ENCODE data around the gene CACNA1A. TPM values are rescaled to one million over a fixed set of nuclear protein-coding genes. Genes with fewer than 3 reads are reported as not detected.

The CACNA1A gene
- total RNA-seq, 2 donors from 2014 or later, result 0.77 TPM; not detected in 1

DNA sequence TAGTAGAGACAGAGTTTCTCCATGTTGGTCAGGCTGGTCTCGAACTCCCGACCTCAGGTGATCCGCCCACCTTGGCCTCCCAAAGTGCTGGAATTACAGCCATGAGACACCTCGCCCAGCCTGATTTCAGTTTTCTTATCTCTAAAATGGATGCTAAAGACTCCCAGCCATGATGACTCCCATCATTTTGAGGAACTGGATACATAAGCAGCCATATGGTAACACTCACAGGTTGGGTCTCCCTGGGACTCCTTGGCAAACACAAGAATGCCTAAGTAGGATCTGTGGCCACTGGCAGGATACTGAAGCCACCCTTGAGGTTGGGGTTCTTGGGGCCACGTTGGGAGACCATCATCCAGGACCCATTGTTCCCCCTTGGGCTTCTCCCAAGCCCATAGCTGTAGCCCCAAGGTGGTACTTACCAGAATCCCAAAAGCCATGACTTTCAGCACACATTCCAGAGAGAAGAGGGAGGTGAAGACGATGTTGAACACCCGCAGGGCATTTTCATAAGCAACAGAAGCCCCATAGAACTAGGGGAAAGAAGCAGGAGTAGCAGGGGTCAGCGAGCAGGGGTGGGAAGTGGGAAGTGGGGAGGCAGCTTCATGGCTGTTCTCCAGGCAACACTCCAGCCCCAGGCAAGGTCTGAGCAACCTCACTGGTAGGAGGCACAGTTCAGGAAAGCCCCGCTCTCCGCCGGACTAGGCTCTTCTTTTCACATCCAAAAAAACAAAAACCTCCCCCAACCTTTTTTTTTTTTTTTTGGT lies 253.5 kb downstream of the CACNA1A start:
- no peaks in the 10 kb centered on the region for H3K9me3 ChIP-seq (ENCODE audit: control insufficient read depth, low read length, poor library complexity, severe bottlenecking)
- Mint-ChIP-seq H3K36me3 (ENCODE audit: low read depth) (peaks cover 4% of the 10 kb centered on the region), H3K4me1 (peaks cover 2% of the 10 kb centered on the region), H3K27me3 (peaks cover 27% of the 10 kb centered on the region), H3K4me3 (no peak overlapping the region), H3K27ac (no peak overlapping the region)
- no peak for DNase-seq
- no peak for ATAC-seq

DNA sequence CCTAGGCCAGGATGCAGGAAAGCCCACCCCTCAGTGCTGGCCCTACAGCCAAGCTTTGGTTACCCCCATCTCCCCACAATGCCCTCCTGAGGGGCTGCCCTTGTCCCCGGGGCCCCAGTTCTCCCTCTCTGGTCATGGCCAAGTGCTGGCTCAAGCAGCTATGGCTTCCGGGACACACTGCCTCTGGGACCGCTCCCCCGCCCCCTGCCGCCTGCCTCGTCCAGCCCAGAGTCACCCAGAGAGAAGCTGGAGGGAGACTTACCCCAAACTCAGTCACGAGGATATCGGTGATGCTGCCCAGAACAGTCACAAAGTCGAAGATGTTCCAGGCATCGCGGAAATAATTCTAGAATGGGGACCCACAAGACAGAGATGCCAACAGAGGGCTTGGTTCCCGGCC lies 261.4 kb downstream of the CACNA1A start:
- DNase-seq (no peak), ATAC-seq (no peak)

DNA sequence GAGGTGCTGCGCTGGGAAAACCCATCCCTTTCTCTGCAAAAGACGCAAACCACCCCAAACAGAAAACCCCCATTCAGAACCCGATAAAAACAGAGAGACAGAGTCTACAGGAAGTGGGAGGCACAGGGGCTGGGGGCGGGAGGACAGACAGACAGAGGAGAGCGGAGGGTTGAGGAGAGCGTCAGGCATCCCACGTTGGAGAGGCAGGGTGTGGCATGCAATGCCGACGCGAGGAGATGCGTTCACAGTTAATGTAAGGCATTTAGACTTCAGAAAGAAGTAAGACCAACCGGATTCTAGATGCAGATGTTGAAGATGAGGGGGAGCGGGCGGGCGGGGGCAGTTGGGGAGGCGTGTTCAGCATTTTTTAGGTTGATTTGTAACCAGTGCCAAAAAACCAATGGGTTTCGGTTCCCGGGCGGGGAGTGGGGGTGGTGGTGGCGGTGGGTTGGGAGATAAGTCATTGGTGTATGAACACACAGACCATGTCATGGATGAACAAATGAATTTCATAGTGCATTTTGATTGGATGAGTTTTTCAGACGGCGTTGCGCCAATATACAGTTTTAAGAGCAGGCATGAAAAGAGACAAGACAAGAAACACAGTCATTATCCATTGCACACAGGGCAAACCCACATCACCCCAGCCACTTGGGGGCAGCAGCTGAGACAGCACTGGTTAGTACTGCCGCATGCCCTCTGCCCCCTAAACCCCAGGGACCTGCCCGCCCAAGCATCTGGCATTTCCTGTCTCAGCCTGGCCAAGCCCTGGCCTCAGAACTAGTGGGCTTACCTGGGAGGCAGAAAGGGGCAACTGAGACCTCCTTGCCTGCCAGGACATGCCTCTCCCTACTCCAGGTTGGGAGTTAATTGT lies 264.8 kb downstream of the CACNA1A start:
- H3K27ac Mint-ChIP-seq, result peak overlapping the region; percentile 75
- H3K9me3 ChIP-seq (ENCODE audit: control insufficient read depth, low read length, poor library complexity, severe bottlenecking), result no peaks in the 10 kb centered on the region
- peaks cover 9% of the 10 kb centered on the region for H3K27me3 Mint-ChIP-seq
- H3K4me3 Mint-ChIP-seq, result peak overlapping the region; percentile 86
- H3K4me1 Mint-ChIP-seq, result peaks cover 19% of the 10 kb centered on the region
- peak; percentile 76 for ATAC-seq
- H3K36me3 Mint-ChIP-seq (ENCODE audit: low read depth), result peaks cover 2% of the 10 kb centered on the region
- no peak for DNase-seq

More for the DNA sequence above, 261.4 kb downstream of the CACNA1A start:
- H3K4me1 Mint-ChIP-seq, result peaks cover 16% of the 10 kb centered on the region
- H3K27ac Mint-ChIP-seq, result no peak overlapping the region
- no peaks in the 10 kb centered on the region for H3K9me3 ChIP-seq (ENCODE audit: control insufficient read depth, low read length, poor library complexity, severe bottlenecking)
- no peak overlapping the region for H3K4me3 Mint-ChIP-seq
- H3K27me3 Mint-ChIP-seq, result peaks cover 9% of the 10 kb centered on the region
- no peaks in the 10 kb centered on the region for H3K36me3 Mint-ChIP-seq (ENCODE audit: low read depth)

DNA sequence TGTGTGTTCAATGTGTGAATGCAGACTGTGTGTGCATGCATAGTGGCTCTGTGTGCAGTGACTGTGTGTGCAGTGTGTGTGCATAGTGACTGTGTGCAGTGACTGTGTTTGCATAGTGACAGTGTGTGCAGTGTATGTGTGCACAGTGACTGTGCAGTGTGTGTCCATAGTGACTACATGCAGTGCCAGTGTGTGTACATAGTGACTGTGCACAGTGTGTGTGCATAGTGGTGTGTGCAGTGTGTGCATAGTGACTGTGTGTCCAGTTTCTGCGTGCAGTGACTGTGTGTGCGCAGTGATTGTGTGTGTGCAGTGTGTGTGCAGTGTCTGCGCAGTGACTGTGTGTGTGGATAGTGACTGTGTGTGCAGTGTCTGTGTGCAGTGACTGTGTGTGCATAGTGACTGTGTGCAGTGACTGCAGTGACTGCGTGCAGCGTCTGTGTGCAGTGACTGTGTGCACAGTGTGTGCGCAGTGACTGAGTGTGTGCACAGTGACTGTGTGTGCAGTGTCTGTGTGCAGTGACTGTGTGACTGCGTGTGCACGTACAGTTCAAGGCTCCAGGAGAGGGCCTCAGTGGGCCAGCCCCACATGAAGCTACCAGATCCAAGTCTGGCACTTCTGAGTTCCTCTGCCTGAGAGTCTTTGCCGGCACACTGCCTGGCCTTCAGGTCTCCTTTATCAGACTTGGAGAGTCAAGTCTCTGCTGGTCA lies 265.8 kb downstream of the CACNA1A start:
- no peak for ATAC-seq

DNA sequence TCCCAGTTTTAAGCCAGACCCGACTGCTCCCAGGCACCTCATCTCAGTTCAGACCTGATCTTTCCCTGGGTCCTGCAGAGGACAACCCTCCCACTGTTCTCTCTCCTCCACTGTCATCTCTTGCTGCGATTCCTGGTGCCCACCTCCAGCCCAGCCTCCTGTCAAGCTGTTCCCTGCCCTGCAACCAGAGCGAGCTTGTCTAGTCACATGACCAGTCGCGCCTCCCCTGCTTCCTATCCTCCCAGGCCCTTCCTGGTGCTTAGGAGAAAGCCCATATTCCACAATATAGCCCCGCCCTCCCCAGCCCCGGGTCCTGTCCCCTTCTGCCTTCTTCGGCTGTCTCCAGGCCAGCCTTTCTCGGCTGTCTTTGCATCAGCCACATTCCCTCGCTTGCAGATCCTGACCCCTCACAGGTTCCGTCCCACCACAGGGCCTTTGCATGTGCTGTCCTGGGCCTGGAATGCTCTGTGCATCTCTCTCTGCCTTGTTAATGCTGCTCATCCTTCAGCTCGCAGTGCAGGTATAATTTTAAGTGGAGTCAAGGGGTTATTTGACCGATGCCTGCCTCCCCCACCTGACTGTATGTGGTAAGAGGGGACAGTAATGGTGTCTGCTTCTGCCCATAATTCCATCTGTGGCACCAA lies 267.3 kb downstream of the CACNA1A start:
- Mint-ChIP-seq H3K4me3 (no peak overlapping the region), H3K4me1 (peaks cover 30% of the 10 kb centered on the region), H3K27me3 (peaks cover 9% of the 10 kb centered on the region), H3K36me3 (ENCODE audit: low read depth) (peaks cover 4% of the 10 kb centered on the region), H3K27ac (peak overlapping the region; percentile 79)
- ATAC-seq, result no peak
- no peak for DNase-seq
- H3K9me3 ChIP-seq (ENCODE audit: control insufficient read depth, low read length, poor library complexity, severe bottlenecking), result no peaks in the 10 kb centered on the region

More for the DNA sequence above, 265.8 kb downstream of the CACNA1A start:
- H3K9me3 ChIP-seq (ENCODE audit: control insufficient read depth, low read length, poor library complexity, severe bottlenecking), result no peaks in the 10 kb centered on the region
- no peak for DNase-seq
- H3K36me3 Mint-ChIP-seq (ENCODE audit: low read depth), result peaks cover 3% of the 10 kb centered on the region
- peaks cover 19% of the 10 kb centered on the region for H3K4me1 Mint-ChIP-seq
- H3K27ac Mint-ChIP-seq, result peak overlapping the region; percentile 37
- H3K4me3 Mint-ChIP-seq, result peak overlapping the region; percentile 86
- peaks cover 9% of the 10 kb centered on the region for H3K27me3 Mint-ChIP-seq

DNA sequence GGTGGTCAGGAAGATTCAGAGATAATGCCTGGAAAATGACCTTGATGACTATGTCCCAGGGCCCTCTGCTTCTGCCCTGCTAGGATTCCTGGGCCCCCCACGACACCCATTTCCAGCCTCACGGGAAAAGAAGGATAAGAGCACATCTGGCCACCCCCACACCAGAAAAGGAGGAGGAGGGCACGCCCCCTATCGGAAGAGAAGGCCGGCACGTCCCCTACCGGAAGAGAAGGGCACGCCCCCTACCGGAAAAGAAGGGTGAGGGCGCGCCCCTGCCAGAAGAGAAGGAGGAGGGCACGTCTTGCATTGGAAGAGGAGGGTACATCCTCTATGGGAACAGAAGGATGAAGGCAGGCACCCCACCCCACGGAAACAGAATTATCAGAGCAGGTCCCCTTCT lies 271.8 kb downstream of the CACNA1A start:
- Mint-ChIP-seq H3K27me3 (peaks cover 6% of the 10 kb centered on the region), H3K4me3 (peak overlapping the region; percentile 57), H3K36me3 (ENCODE audit: low read depth) (peaks cover 7% of the 10 kb centered on the region), H3K27ac (peak overlapping the region; percentile 35), H3K4me1 (peaks cover 18% of the 10 kb centered on the region)
- H3K9me3 ChIP-seq (ENCODE audit: control insufficient read depth, low read length, poor library complexity, severe bottlenecking), result no peaks in the 10 kb centered on the region
- ATAC-seq (peak; percentile 86), DNase-seq (peak in 2 of 3 donors; percentile 32 to 52)

DNA sequence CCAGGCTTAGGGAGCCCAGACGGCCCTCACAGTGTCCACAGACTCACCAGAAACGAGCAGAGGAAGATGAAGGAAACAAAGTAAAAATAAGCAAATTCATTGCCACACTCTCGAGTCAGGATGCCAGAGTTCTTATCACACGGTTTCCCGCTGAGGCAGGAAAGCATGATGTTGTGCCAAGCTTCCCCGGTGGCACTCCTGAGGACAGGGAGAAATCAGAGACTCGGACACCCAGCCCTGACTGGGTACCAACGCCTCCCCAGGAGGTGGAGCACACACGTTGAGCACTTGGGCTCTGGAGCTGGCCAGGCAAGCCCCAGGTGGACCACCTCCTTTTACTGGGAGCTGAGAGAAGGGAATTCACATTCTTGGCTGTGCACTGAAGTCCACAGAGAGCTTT lies 274.6 kb downstream of the CACNA1A start:
- H3K9me3 ChIP-seq (ENCODE audit: control insufficient read depth, low read length, poor library complexity, severe bottlenecking), result no peaks in the 10 kb centered on the region
- Mint-ChIP-seq H3K27me3 (peaks cover 16% of the 10 kb centered on the region), H3K36me3 (ENCODE audit: low read depth) (peaks cover 5% of the 10 kb centered on the region), H3K4me3 (no peak overlapping the region), H3K4me1 (peaks cover 16% of the 10 kb centered on the region), H3K27ac (no peak overlapping the region)
- DNase-seq (no peak), ATAC-seq (no peak)

DNA sequence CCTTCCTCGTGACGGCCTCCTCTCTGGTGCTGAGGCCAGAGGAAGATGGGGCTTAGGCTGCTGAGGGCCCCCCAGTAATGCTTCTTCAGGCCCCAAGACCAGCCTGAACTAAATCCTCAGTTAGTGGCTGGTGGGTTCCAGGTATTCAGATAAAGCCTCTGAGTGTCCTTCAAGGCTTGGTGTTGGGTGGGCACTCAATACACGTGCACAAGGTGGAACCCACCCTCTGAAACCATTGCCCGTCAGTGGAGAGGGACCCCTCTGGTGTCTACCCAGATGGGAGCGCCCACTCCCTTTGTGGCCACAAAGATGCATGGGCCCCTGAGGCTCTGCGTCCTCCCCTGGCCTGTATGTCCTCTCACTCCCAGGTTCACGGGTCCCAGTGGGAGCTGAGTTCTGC lies 277.0 kb downstream of the CACNA1A start:
- no peak for DNase-seq
- H3K36me3 Mint-ChIP-seq (ENCODE audit: low read depth), result peaks cover 2% of the 10 kb centered on the region
- ATAC-seq, result no peak
- no peaks in the 10 kb centered on the region for H3K9me3 ChIP-seq (ENCODE audit: control insufficient read depth, low read length, poor library complexity, severe bottlenecking)
- H3K4me3 Mint-ChIP-seq, result no peak overlapping the region
- H3K27ac Mint-ChIP-seq, result no peak overlapping the region
- peaks cover 23% of the 10 kb centered on the region for H3K27me3 Mint-ChIP-seq
- peaks cover 5% of the 10 kb centered on the region for H3K4me1 Mint-ChIP-seq

DNA sequence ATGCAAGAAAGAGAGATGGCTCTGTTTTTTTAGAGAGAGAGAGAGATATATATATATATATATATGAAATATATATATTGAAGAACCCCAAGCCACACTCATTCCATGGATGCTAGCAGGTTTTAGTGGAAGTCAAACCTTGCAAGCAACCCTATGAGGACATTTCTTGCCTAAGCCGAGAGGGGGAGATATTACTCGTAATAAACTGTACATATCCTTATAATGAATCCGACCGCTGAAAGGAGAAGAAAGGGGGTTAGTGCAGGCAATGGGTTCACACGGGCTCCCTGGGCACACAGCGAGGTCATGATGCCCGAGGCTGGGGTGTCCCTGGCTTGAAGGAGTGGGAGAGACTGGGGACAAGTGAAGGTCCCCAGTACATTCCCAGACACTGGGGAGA lies 277.7 kb downstream of the CACNA1A start:
- ATAC-seq, result no peak
- Mint-ChIP-seq H3K4me1 (peaks cover 5% of the 10 kb centered on the region), H3K4me3 (no peak overlapping the region), H3K27ac (no peak overlapping the region), H3K36me3 (ENCODE audit: low read depth) (peaks cover 2% of the 10 kb centered on the region), H3K27me3 (peaks cover 23% of the 10 kb centered on the region)
- no peak for DNase-seq
- no peaks in the 10 kb centered on the region for H3K9me3 ChIP-seq (ENCODE audit: control insufficient read depth, low read length, poor library complexity, severe bottlenecking)

DNA sequence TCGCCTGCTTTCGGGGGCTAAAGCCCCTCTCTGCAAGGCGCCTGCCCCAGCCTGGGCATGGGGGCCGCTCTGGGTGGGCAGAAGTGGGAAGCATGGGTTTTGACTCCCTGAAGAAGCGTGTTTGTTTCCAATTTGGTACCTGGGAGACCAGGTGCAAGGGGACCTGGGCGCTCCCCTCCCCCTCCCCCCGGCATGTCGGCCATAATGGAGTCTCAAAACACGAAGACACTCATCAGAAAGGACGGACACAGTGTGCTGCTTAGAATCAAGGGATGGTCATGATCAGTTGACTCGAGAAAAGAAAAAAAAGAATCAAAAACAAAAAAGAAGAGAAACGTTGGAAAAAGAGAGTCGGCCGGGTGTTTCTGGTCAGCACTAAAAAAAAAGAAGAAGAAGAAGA lies 279.3 kb downstream of the CACNA1A start:
- no peak for ATAC-seq
- H3K36me3 Mint-ChIP-seq (ENCODE audit: low read depth), result peaks cover 2% of the 10 kb centered on the region
- H3K4me1 Mint-ChIP-seq, result peaks cover 5% of the 10 kb centered on the region
- no peak overlapping the region for H3K27ac Mint-ChIP-seq
- no peak for DNase-seq
- peaks cover 23% of the 10 kb centered on the region for H3K27me3 Mint-ChIP-seq
- no peaks in the 10 kb centered on the region for H3K9me3 ChIP-seq (ENCODE audit: control insufficient read depth, low read length, poor library complexity, severe bottlenecking)
- no peak overlapping the region for H3K4me3 Mint-ChIP-seq

DNA sequence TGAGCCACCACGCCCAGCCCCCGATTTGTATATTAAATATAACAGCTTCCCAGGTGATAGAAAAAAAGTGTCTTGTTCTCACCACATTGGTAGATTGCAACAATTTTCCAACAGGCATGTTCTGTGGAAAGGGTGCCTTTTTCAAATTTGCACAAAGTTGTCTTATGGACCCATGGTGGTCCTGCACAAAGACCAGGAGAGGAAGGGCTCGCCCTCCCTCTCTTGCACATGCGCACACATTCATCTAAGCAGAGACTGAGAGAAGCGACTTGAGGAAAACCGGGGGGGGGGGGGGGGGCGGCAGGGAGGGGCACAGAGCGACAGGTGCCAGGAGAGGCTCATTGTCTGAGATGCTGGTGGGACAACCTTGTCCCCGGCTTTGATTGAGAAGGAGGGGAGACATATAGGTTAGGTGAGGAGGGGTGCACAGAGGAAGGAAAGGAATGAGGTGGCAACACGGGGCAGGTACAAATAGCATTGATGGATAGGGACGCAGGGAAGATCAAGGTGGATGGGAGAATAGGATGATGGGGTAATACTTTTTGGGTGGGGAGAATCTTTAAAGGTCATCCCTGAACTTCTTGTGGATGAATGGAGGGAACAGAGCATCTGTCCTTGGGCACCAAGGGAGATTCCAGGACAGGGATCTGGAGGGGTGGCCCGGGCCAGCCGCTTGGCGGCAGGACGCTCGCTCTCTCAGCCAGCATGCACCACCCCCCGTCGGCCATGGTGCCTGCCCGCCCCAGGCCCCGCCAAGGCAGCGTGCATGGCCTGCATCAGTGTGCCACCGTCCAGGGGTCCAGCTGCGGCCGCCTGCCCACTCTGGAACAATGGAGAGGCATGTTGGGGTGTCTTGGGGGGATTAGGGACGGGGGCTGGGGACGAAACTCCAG lies 280.1 kb downstream of the CACNA1A start:
- ATAC-seq (no peak), DNase-seq (no peak)
- H3K4me3 Mint-ChIP-seq, result no peak overlapping the region
- H3K36me3 Mint-ChIP-seq (ENCODE audit: low read depth), result peaks cover 2% of the 10 kb centered on the region
- no peak overlapping the region for H3K27ac Mint-ChIP-seq
- H3K4me1 Mint-ChIP-seq, result peaks cover 5% of the 10 kb centered on the region
- peaks cover 23% of the 10 kb centered on the region for H3K27me3 Mint-ChIP-seq
- H3K9me3 ChIP-seq (ENCODE audit: control insufficient read depth, low read length, poor library complexity, severe bottlenecking), result no peaks in the 10 kb centered on the region

DNA sequence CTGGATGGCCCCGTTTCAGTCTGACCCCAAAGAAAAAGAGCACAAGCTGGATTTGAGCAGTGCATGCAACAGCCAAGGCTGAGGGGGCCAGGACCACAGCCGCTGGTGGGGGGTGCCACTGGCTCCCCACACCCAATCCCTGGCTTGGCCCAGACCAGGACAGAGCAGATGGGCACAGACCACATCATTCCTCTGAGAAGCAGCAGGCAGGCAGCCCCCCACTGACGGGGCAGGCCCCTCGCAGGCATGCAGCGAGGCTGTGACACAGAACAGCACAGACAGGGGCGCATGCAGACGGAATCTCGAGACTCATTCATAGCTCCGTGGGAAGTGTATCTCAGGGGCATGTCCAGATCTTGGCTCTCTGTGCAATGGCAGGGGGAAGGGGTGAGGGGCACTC lies 281.2 kb downstream of the CACNA1A start:
- peaks cover 7% of the 10 kb centered on the region for H3K4me1 Mint-ChIP-seq

More for the DNA sequence above, 281.2 kb downstream of the CACNA1A start:
- DNase-seq (no peak), ATAC-seq (no peak)
- no peak overlapping the region for H3K27ac Mint-ChIP-seq
- H3K9me3 ChIP-seq (ENCODE audit: control insufficient read depth, low read length, poor library complexity, severe bottlenecking), result no peaks in the 10 kb centered on the region
- H3K36me3 Mint-ChIP-seq (ENCODE audit: low read depth), result peaks cover under 1% of the 10 kb centered on the region
- peaks cover 19% of the 10 kb centered on the region for H3K27me3 Mint-ChIP-seq
- no peak overlapping the region for H3K4me3 Mint-ChIP-seq
